WERI-Rb-1 (cell line): Measurements from ENCODE around the gene TMEM86A.

ENCODE experiments used
- DNase-seq: peaks from one replicate; pipeline ENCODE4 v3.0.0-alpha.2; 2020
- H3K27ac ChIP-seq: fragments of 250-450 bp; sonication (Bioruptor Pico); 2 replicates; pipeline ENCODE4 v1.5.1; 2020; ENCODE audit warnings: mild to moderate bottlenecking, moderate library complexity
- H3K27me3 ChIP-seq: fragments of 250-450 bp; sonication (Bioruptor Pico); 2 replicates; pipeline ENCODE4 v1.5.1; 2021; ENCODE audit warnings: mild to moderate bottlenecking, low read depth, moderate library complexity; ENCODE audit not compliant: insufficient read depth, severe bottlenecking
- H3K36me3 ChIP-seq: fragments of 250-450 bp; sonication (Bioruptor Pico); 2 replicates; pipeline ENCODE4 v1.5.1; 2020; ENCODE audit warnings: mild to moderate bottlenecking, moderate library complexity
- H3K4me3 ChIP-seq: 2 replicates; pipeline ENCODE4 v1.5.1; 2011; ENCODE audit warnings: low read depth, mild to moderate bottlenecking, control low read depth, low read length
- H3K9me3 ChIP-seq: fragments of 250-450 bp; sonication (Bioruptor Pico); 2 replicates; pipeline ENCODE4 v1.5.1; 2021; ENCODE audit warnings: mild to moderate bottlenecking, moderate library complexity; ENCODE audit not compliant: severe bottlenecking
- TF ChIP-seq, protein P1 (sequence below): IDR thresholded peaks from 2 replicates; pipeline ENCODE4 v1.5.1; 2011; ENCODE audit warnings: low read depth, mild to moderate bottlenecking, control low read depth, inconsistent platforms, low read length

Gene TMEM86A

DNA sequence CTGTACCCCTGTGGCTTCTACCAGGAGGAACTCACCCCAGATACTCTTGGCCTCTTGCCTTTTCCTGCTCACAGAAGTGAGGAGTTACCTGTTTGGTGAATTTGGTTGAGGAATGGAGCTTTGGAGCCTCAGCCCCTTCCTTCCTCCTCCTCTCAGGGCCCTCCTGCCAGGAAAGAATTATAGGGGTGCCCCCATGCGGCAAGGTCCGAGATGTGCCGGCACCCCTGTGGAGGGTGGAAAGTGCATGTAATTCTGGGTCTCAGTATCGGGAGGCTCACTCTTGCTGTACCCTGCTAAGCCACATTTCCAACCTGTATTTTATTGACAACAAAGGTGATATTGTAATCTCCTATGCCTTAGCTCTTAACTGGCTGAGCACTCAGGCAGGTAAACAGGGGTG lies 41.1 kb downstream of the TMEM86A start:
- no peak for DNase-seq
- Histone ChIP-seq H3K4me3 (no peak overlapping the region), H3K36me3 (no peaks in the 10 kb centered on the region), H3K27ac (no peak overlapping the region), H3K27me3 (no peaks in the 10 kb centered on the region), H3K9me3 (no peaks in the 10 kb centered on the region)
- TF ChIP-seq, protein P1, sequence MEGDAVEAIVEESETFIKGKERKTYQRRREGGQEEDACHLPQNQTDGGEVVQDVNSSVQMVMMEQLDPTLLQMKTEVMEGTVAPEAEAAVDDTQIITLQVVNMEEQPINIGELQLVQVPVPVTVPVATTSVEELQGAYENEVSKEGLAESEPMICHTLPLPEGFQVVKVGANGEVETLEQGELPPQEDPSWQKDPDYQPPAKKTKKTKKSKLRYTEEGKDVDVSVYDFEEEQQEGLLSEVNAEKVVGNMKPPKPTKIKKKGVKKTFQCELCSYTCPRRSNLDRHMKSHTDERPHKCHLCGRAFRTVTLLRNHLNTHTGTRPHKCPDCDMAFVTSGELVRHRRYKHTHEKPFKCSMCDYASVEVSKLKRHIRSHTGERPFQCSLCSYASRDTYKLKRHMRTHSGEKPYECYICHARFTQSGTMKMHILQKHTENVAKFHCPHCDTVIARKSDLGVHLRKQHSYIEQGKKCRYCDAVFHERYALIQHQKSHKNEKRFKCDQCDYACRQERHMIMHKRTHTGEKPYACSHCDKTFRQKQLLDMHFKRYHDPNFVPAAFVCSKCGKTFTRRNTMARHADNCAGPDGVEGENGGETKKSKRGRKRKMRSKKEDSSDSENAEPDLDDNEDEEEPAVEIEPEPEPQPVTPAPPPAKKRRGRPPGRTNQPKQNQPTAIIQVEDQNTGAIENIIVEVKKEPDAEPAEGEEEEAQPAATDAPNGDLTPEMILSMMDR: no peak

DNA sequence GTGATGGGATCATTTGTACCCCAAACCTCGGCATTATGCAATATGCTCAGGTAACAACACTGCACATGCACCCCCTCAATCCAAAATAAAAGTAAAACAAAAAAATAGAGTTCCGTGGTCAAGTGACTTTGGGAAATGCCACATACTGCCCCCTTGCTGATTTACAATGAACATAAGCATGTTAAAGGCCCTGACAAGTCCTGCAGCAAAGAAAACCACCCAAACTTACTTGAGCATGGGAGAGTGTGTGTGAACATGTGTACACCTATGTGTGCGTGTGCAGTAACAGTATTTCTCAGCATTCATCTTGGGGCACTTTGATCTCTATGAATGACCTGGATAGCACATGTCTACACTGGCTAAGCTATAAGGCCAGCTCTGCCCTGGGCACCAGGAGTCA lies 43.2 kb downstream of the TMEM86A start:
- TF ChIP-seq, protein P1: no peak
- no peaks in the 10 kb centered on the region for H3K36me3 ChIP-seq

DNA sequence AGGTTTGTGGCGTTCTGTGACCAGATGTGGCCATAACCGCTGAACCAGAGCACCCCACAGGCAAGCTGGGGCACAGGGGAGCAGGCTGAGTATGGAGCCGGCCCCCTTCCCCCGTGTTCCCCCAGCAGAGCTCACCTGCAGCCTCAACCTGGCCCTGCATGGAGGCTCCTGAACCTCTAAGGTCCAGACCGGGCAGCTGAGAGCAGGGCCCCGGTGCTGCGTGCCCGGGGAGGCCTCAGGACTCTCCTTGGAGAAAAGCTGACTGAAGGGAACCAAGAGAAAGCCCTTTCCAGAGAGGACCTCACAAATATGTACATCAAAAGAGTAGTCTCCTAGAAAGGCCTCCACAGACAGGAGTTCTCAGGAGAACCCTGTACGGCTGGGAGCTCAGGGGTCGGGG lies 44.8 kb downstream of the TMEM86A start:
- TF ChIP-seq, protein P1: no peak
- Histone ChIP-seq H3K36me3 (no peaks in the 10 kb centered on the region), H3K9me3 (no peaks in the 10 kb centered on the region), H3K27ac (no peak overlapping the region), H3K4me3 (no peak overlapping the region), H3K27me3 (no peaks in the 10 kb centered on the region)
- no peak for DNase-seq

More for the DNA sequence above, 43.2 kb downstream of the TMEM86A start:
- DNase-seq: no peak
- H3K27me3 ChIP-seq: no peaks in the 10 kb centered on the region
- no peak overlapping the region for H3K27ac ChIP-seq
- no peaks in the 10 kb centered on the region for H3K9me3 ChIP-seq
- no peak overlapping the region for H3K4me3 ChIP-seq

DNA sequence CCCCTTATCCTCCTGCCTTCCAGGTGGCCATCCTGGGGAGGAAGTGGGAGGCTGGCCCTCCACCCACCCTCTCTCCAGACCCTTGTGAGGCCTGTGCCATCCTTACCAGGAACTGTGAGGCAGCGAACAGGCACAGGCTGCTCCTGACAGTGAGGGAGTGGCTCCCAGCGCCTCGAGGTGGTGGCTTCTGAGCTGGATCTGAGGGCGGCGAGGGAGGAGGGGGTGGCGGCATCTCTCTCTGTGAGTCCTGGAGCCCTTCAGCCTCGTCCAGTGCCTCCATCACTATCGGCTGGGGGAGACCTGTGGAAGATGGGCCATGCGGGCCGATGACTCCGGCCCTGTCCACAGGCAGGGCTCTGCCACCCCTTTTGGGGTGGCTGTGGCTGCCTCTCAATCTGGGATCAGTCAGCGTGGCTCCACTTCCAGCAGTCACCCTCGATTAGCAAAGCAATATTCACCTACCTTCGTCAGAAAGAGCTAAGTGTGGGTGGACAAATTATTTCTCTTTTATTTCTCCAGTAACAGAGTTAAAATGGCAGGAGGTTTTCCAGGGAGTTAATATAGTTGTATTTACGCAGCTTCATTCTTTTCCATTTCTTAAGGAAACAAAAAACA lies 45.4 kb downstream of the TMEM86A start:
- H3K4me3 ChIP-seq: no peak overlapping the region
- H3K27me3 ChIP-seq: no peaks in the 10 kb centered on the region
- no peaks in the 10 kb centered on the region for H3K9me3 ChIP-seq
- H3K36me3 ChIP-seq: no peaks in the 10 kb centered on the region
- TF ChIP-seq, protein P1: no peak
- H3K27ac ChIP-seq: no peak overlapping the region
- no peak for DNase-seq

DNA sequence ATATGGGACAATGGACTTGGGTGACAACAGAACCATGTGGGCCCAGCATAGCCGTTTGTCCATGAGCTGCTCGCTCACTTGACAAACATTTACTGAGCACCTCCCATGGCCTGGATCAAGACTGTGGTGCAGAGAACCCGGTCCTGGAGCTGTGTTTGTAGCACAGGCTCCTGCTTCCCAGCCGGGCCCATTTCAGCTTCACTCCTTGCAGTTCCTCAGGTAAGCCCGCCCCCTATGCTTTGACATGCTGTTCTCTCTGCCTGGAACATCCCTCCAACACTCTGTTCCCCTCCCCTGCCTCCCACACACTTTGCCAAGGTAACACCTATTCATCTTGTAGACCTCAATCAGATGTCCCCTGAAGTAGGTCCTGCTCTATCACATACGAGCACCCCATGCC lies 46.7 kb downstream of the TMEM86A start:
- no peaks in the 10 kb centered on the region for H3K27me3 ChIP-seq
- H3K27ac ChIP-seq: no peak overlapping the region
- no peaks in the 10 kb centered on the region for H3K9me3 ChIP-seq

More for the DNA sequence above, 46.7 kb downstream of the TMEM86A start:
- no peak overlapping the region for H3K4me3 ChIP-seq
- TF ChIP-seq, protein P1: no peak
- no peak for DNase-seq
- no peaks in the 10 kb centered on the region for H3K36me3 ChIP-seq
